GM23338 (cell line): ENCODE results near the gene CASP8. TPM values are rescaled to one million over a fixed set of nuclear protein-coding genes. Genes with fewer than 3 reads are reported as not detected.

Source experiments
- ATAC-seq: fragments of 200-7000 bp; cut with Tn5 transposase; 3 replicates; pipeline ENCODE4 v1.9.1; 2020
- DNase-seq: peaks from one replicate; pipeline ENCODE4 v3.0.0-alpha.2; 2015; ENCODE audit warnings: low spot score
- H2AFZ ChIP-seq: fragments of 200-600 bp; sonication (generic); 2 replicates; pipeline ENCODE4 v1.8.0; 2016; ENCODE audit warnings: antibody characterized with exemption, mild to moderate bottlenecking, moderate library complexity
- H3F3A ChIP-seq: fragments of 200-600 bp; sonication (generic); replicated peaks from 2 replicates; pipeline ENCODE4 v1.8.0; 2017; ENCODE audit warnings: antibody characterized with exemption, mixed run types, low read depth
- H3K27ac ChIP-seq: fragments of 200-600 bp; sonication (generic); 2 replicates; pipeline ENCODE4 v1.6.1; 2016; ENCODE audit warnings: low read depth
- H3K27me3 ChIP-seq: fragments of 200-600 bp; sonication (generic); 2 replicates; pipeline ENCODE4 v1.8.0; 2016; ENCODE audit warnings: mild to moderate bottlenecking, mixed run types, moderate library complexity; ENCODE audit not compliant: insufficient read depth
- H3K36me3 ChIP-seq: fragments of 200-600 bp; sonication (generic); 2 replicates; pipeline ENCODE4 v1.8.0; 2016; ENCODE audit warnings: mild to moderate bottlenecking; ENCODE audit not compliant: insufficient read depth
- H3K4me1 ChIP-seq: fragments of 200-600 bp; sonication (generic); 2 replicates; pipeline ENCODE4 v1.8.0; 2016; ENCODE audit warnings: mild to moderate bottlenecking, moderate library complexity; ENCODE audit not compliant: insufficient read depth
- H3K4me2 ChIP-seq: fragments of 200-600 bp; sonication (generic); 2 replicates; pipeline ENCODE4 v1.7.1; 2017; ENCODE audit warnings: mixed run types
- H3K4me3 ChIP-seq: fragments of 200-600 bp; sonication (generic); 2 replicates; pipeline ENCODE4 v1.6.1; 2016; ENCODE audit warnings: mixed run types
- H3K79me2 ChIP-seq: fragments of 200-600 bp; sonication (generic); replicated peaks from 2 replicates; pipeline ENCODE4 v1.8.0; 2017; ENCODE audit warnings: mild to moderate bottlenecking; ENCODE audit not compliant: insufficient read depth
- H3K9me2 ChIP-seq: fragments of 200-600 bp; sonication (generic); 2 replicates; pipeline ENCODE4 v1.8.0; 2017; ENCODE audit not compliant: insufficient read depth
- H4K20me1 ChIP-seq: fragments of 200-600 bp; sonication (generic); replicated peaks from 2 replicates; pipeline ENCODE4 v1.8.0; 2017; ENCODE audit warnings: mild to moderate bottlenecking; ENCODE audit not compliant: insufficient read depth
- H3K27ac Mint-ChIP-seq: 2 replicates; pipeline ENCODE4 v1.8.0; 2020; ENCODE audit warnings: inconsistent platforms, mild to moderate bottlenecking, moderate library complexity, mixed read lengths
- H3K27me3 Mint-ChIP-seq: 3 replicates; pipeline ENCODE4 v1.8.0; 2022; ENCODE audit warnings: low read depth, mild to moderate bottlenecking, moderate library complexity, mixed read lengths, inconsistent platforms; ENCODE audit not compliant: insufficient read depth, poor library complexity
- H3K36me3 Mint-ChIP-seq: 3 replicates; pipeline ENCODE4 v1.8.0; 2021; ENCODE audit warnings: low read depth, mild to moderate bottlenecking, inconsistent platforms, moderate library complexity, mixed read lengths
- H3K4me1 Mint-ChIP-seq: 3 replicates; pipeline ENCODE4 v1.8.0; 2020; ENCODE audit warnings: mild to moderate bottlenecking, inconsistent platforms, mixed read lengths
- H3K4me3 Mint-ChIP-seq: 3 replicates; pipeline ENCODE4 v1.8.0; 2021; ENCODE audit warnings: moderate library complexity, mild to moderate bottlenecking, inconsistent platforms, mixed read lengths
- H3K9me3 Mint-ChIP-seq: 3 replicates; pipeline ENCODE4 v1.8.0; 2020; ENCODE audit warnings: moderate library complexity, mild to moderate bottlenecking, inconsistent platforms, mixed read lengths
- CREB1 ChIP-seq: fragments of 250-450 bp; sonication (Bioruptor Pico); IDR thresholded peaks from 2 replicates; pipeline ENCODE4 v1.5.0; 2020; ENCODE audit warnings: low read depth, mild to moderate bottlenecking, moderate library complexity
- EZH2 ChIP-seq: fragments of 200-600 bp; sonication (generic); IDR thresholded peaks from one replicate; pipeline ENCODE4 v1.8.0; 2017; ENCODE audit warnings: antibody characterized with exemption, mild to moderate bottlenecking, low read depth; ENCODE audit not compliant: unreplicated experiment
- EZH2phosphoT487 ChIP-seq: fragments of 200-600 bp; sonication (generic); IDR thresholded peaks from one replicate; pipeline ENCODE4 v1.8.1; 2018; ENCODE audit warnings: antibody characterized with exemption; ENCODE audit not compliant: unreplicated experiment
- JUNB ChIP-seq: IDR thresholded peaks from one replicate; pipeline ENCODE4 v1.6.1; 2016; ENCODE audit warnings: antibody characterized with exemption; ENCODE audit not compliant: unreplicated experiment
- NANOG ChIP-seq: IDR thresholded peaks from 2 replicates; pipeline ENCODE4 v1.6.1; 2016; ENCODE audit warnings: antibody characterized with exemption, borderline replicate concordance
- POLR2AphosphoS5 ChIP-seq: IDR thresholded peaks from 2 replicates; pipeline ENCODE4 v1.6.1; 2016; ENCODE audit warnings: antibody characterized with exemption, low read depth
- STAT1 ChIP-seq: IDR thresholded peaks from one replicate; pipeline ENCODE4 v1.6.1; 2016; ENCODE audit warnings: antibody characterized with exemption; ENCODE audit not compliant: unreplicated experiment
- ZNF114 ChIP-seq: fragments of 250-450 bp; sonication (Bioruptor Pico); IDR thresholded peaks from 2 replicates; pipeline ENCODE4 v1.5.0; 2020; ENCODE audit warnings: mild to moderate bottlenecking, moderate library complexity
- ZNF331 ChIP-seq: fragments of 250-450 bp; sonication (Bioruptor Pico); IDR thresholded peaks from 2 replicates; pipeline ENCODE4 v1.5.0; 2020; ENCODE audit warnings: low read depth, mild to moderate bottlenecking, moderate library complexity
- polyA plus RNA-seq: library from polyadenylated mRNA; unstranded; fragments of >200 nt; fragmentation: Nextera tagmentation; extraction: Ambion mirVana; gene quantifications from 2 replicates; pipeline ENCODE4 v1.2.1, GENCODE V29; 2016
- total RNA-seq: library from RNA; depleted of rRNA; stranded (reverse); fragments of >200 nt; shearing (Covaris generic); gene quantifications from 2 replicates; pipeline ENCODE4 v1.2.3, GENCODE V29; 2014
- TF ChIP-seq, protein P1 (sequence below): IDR thresholded peaks from one replicate; pipeline ENCODE4 v1.6.1; 2018; ENCODE audit warnings: antibody characterized with exemption; ENCODE audit not compliant: unreplicated experiment
- TF ChIP-seq, protein P2 (sequence below): fragments of 250-450 bp; sonication (Bioruptor Pico); IDR thresholded peaks from 2 replicates; pipeline ENCODE4 v1.5.0; 2020; ENCODE audit warnings: mild to moderate bottlenecking, moderate library complexity
- TF ChIP-seq, protein P3 (sequence below): IDR thresholded peaks from 2 replicates; pipeline ENCODE4 v1.6.1; 2016; ENCODE audit warnings: antibody characterized with exemption
- TF ChIP-seq, protein P4 (sequence below), 2 experiments: fragments of 200-600 bp in 1 of 2; sonication (generic) in 1 of 2; conservative IDR thresholded peaks; 2 replicates each; pipeline versions ENCODE4 v1.5.1 to v1.6.1; 2016 to 2017; ENCODE audit warnings: antibody characterized with exemption in 2 of 2, low read depth in 2 of 2, mild to moderate bottlenecking in 2 of 2, moderate library complexity in 1 of 2

The CASP8 gene
- total and polyA plus RNA-seq, 2 experiments from 2014 or later, result 2.3 to 3.6 TPM

DNA sequence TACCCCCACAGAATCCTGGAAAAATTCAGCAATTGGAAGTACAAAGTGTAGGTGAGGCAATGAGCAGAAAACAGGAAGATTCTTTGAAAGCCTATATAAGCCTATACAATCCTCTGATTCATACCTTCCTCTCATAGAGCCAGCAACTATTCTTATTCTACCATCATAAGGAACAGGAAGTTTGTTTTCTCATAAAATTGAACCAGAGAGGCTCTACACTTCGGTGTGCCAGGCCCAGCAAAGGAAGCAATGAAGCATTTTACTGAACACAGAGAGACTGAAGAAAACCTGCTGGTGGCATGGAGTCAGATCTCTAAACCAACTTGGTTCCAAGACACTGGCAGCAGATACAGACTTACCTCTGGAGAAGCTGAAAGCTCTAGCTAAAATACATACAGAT is 18.7 kb downstream of the CASP8 start:
- DNase-seq, result no peak
- no peaks in the 10 kb centered on the region for H3K9me3 Mint-ChIP-seq
- no peaks in the 10 kb centered on the region for H3K4me1 Mint-ChIP-seq

More for the DNA sequence above, 18.7 kb downstream of the CASP8 start:
- Mint-ChIP-seq H3K36me3 (no peaks in the 10 kb centered on the region), H3K27me3 (no peaks in the 10 kb centered on the region), H3K4me3 (no peak overlapping the region), H3K27ac (no peak overlapping the region)
- no peak overlapping the region for H3K27ac ChIP-seq
- H3K4me2 ChIP-seq, result no peak overlapping the region
- H3F3A ChIP-seq, result no peaks in the 10 kb centered on the region
- H2AFZ ChIP-seq, result no peak overlapping the region
- H4K20me1 ChIP-seq, result no peaks in the 10 kb centered on the region
- no peak for ATAC-seq
- no peak for TF ChIP-seq ZNF114 (CRISPR knock-in tag)
- no peak for TF ChIP-seq EZH2
- TF ChIP-seq NANOG, result no peak
- TF ChIP-seq STAT1, result no peak
- TF ChIP-seq POLR2AphosphoS5, result no peak
- TF ChIP-seq EZH2phosphoT487, result no peak
- no peak for TF ChIP-seq CREB1 (CRISPR knock-in tag)
- TF ChIP-seq, protein P1, sequence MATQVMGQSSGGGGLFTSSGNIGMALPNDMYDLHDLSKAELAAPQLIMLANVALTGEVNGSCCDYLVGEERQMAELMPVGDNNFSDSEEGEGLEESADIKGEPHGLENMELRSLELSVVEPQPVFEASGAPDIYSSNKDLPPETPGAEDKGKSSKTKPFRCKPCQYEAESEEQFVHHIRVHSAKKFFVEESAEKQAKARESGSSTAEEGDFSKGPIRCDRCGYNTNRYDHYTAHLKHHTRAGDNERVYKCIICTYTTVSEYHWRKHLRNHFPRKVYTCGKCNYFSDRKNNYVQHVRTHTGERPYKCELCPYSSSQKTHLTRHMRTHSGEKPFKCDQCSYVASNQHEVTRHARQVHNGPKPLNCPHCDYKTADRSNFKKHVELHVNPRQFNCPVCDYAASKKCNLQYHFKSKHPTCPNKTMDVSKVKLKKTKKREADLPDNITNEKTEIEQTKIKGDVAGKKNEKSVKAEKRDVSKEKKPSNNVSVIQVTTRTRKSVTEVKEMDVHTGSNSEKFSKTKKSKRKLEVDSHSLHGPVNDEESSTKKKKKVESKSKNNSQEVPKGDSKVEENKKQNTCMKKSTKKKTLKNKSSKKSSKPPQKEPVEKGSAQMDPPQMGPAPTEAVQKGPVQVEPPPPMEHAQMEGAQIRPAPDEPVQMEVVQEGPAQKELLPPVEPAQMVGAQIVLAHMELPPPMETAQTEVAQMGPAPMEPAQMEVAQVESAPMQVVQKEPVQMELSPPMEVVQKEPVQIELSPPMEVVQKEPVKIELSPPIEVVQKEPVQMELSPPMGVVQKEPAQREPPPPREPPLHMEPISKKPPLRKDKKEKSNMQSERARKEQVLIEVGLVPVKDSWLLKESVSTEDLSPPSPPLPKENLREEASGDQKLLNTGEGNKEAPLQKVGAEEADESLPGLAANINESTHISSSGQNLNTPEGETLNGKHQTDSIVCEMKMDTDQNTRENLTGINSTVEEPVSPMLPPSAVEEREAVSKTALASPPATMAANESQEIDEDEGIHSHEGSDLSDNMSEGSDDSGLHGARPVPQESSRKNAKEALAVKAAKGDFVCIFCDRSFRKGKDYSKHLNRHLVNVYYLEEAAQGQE, result no peak
- TF ChIP-seq, protein P2, sequence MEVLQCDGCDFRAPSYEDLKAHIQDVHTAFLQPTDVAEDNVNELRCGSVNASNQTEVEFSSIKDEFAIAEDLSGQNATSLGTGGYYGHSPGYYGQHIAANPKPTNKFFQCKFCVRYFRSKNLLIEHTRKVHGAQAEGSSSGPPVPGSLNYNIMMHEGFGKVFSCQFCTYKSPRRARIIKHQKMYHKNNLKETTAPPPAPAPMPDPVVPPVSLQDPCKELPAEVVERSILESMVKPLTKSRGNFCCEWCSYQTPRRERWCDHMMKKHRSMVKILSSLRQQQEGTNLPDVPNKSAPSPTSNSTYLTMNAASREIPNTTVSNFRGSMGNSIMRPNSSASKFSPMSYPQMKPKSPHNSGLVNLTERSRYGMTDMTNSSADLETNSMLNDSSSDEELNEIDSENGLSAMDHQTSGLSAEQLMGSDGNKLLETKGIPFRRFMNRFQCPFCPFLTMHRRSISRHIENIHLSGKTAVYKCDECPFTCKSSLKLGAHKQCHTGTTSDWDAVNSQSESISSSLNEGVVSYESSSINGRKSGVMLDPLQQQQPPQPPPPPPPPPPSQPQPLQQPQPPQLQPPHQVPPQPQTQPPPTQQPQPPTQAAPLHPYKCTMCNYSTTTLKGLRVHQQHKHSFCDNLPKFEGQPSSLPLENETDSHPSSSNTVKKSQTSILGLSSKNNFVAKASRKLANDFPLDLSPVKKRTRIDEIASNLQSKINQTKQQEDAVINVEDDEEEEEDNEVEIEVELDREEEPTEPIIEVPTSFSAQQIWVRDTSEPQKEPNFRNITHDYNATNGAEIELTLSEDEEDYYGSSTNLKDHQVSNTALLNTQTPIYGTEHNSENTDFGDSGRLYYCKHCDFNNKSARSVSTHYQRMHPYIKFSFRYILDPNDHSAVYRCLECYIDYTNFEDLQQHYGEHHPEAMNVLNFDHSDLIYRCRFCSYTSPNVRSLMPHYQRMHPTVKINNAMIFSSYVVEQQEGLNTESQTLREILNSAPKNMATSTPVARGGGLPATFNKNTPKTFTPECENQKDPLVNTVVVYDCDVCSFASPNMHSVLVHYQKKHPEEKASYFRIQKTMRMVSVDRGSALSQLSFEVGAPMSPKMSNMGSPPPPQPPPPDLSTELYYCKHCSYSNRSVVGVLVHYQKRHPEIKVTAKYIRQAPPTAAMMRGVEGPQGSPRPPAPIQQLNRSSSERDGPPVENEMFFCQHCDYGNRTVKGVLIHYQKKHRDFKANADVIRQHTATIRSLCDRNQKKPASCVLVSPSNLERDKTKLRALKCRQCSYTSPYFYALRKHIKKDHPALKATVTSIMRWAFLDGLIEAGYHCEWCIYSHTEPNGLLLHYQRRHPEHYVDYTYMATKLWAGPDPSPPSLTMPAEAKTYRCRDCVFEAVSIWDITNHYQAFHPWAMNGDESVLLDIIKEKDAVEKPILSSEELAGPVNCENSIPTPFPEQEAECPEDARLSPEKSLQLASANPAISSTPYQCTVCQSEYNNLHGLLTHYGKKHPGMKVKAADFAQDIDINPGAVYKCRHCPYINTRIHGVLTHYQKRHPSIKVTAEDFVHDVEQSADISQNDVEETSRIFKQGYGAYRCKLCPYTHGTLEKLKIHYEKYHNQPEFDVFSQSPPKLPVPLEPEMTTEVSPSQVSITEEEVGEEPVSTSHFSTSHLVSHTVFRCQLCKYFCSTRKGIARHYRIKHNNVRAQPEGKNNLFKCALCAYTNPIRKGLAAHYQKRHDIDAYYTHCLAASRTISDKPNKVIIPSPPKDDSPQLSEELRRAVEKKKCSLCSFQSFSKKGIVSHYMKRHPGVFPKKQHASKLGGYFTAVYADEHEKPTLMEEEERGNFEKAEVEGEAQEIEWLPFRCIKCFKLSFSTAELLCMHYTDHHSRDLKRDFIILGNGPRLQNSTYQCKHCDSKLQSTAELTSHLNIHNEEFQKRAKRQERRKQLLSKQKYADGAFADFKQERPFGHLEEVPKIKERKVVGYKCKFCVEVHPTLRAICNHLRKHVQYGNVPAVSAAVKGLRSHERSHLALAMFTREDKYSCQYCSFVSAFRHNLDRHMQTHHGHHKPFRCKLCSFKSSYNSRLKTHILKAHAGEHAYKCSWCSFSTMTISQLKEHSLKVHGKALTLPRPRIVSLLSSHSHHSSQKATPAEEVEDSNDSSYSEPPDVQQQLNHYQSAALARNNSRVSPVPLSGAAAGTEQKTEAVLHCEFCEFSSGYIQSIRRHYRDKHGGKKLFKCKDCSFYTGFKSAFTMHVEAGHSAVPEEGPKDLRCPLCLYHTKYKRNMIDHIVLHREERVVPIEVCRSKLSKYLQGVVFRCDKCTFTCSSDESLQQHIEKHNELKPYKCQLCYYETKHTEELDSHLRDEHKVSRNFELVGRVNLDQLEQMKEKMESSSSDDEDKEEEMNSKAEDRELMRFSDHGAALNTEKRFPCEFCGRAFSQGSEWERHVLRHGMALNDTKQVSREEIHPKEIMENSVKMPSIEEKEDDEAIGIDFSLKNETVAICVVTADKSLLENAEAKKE (CRISPR knock-in tag), result no peak
- no peak for TF ChIP-seq JUNB
- TF ChIP-seq, protein P3, sequence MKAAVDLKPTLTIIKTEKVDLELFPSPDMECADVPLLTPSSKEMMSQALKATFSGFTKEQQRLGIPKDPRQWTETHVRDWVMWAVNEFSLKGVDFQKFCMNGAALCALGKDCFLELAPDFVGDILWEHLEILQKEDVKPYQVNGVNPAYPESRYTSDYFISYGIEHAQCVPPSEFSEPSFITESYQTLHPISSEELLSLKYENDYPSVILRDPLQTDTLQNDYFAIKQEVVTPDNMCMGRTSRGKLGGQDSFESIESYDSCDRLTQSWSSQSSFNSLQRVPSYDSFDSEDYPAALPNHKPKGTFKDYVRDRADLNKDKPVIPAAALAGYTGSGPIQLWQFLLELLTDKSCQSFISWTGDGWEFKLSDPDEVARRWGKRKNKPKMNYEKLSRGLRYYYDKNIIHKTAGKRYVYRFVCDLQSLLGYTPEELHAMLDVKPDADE, result no peak
- TF ChIP-seq, protein P4, sequence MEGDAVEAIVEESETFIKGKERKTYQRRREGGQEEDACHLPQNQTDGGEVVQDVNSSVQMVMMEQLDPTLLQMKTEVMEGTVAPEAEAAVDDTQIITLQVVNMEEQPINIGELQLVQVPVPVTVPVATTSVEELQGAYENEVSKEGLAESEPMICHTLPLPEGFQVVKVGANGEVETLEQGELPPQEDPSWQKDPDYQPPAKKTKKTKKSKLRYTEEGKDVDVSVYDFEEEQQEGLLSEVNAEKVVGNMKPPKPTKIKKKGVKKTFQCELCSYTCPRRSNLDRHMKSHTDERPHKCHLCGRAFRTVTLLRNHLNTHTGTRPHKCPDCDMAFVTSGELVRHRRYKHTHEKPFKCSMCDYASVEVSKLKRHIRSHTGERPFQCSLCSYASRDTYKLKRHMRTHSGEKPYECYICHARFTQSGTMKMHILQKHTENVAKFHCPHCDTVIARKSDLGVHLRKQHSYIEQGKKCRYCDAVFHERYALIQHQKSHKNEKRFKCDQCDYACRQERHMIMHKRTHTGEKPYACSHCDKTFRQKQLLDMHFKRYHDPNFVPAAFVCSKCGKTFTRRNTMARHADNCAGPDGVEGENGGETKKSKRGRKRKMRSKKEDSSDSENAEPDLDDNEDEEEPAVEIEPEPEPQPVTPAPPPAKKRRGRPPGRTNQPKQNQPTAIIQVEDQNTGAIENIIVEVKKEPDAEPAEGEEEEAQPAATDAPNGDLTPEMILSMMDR (conservative IDR thresholded peaks at IDR 0.05; ENCODE audit: low read depth in 2 of 2), result no peak
- no peak for TF ChIP-seq ZNF331 (CRISPR knock-in tag)
- H3K36me3 ChIP-seq, result no peaks in the 10 kb centered on the region
- no peak overlapping the region for H3K4me3 ChIP-seq
- H3K27me3 ChIP-seq, result no peaks in the 10 kb centered on the region
- no peaks in the 10 kb centered on the region for H3K9me2 ChIP-seq
- H3K79me2 ChIP-seq, result no peaks in the 10 kb centered on the region
- no peaks in the 10 kb centered on the region for H3K4me1 ChIP-seq
